Fibroblast of the aortic adventitia (primary cell): ENCODE data around the gene MICAL2. TPM values are rescaled to one million over a fixed set of nuclear protein-coding genes. Genes with fewer than 3 reads are reported as not detected.

Experiments used
- DNase-seq: peaks from one replicate; pipeline ENCODE4 v3.0.0-alpha.2; 2010; ENCODE audit warnings: low read depth
- H3K4me3 ChIP-seq: 2 replicates; pipeline ENCODE4 v1.5.1; 2011; ENCODE audit warnings: low read depth, mild to moderate bottlenecking, control low read depth, low read length, moderate library complexity
- CTCF ChIP-seq: IDR thresholded peaks from 2 replicates; pipeline ENCODE4 v1.5.1; 2011; ENCODE audit warnings: mild to moderate bottlenecking, low read length, control low read depth, inconsistent platforms; ENCODE audit not compliant: insufficient read depth
- total RNA-seq: library from RNA; depleted of rRNA; stranded (reverse); fragments of >200 nt; gene quantifications from 2 replicates; pipeline ENCODE4 v1.2.3, GENCODE V29; 2012; ENCODE audit warnings: low replicate concordance

Gene MICAL2
- total RNA-seq, 1 donor: 146 TPM

GRCh38 chr11:12117200-12117599, 6.8 kb downstream of the MICAL2 start:
- DNase-seq: no peak
- no peak for TF ChIP-seq CTCF
- no peak overlapping the region for H3K4me3 ChIP-seq

- no peak for DNase-seq
- H3K4me3 ChIP-seq: no peak overlapping the region
- TF ChIP-seq CTCF: no peak
Observed at GRCh38 chr11:12117611-12118010, 7.2 kb downstream of the MICAL2 start.

- H3K4me3 ChIP-seq: no peak overlapping the region
- DNase-seq: no peak
- peak; percentile 22 for TF ChIP-seq CTCF
Observed at GRCh38 chr11:12118949-12119348, 8.6 kb downstream of the MICAL2 start.

GRCh38 chr11:12119502-12119901, 9.1 kb downstream of the MICAL2 start:
- no peak for TF ChIP-seq CTCF
- no peak for DNase-seq
- no peak overlapping the region for H3K4me3 ChIP-seq

GRCh38 chr11:12120031-12121008, 9.9 kb downstream of the MICAL2 start:
- no peak for DNase-seq
- no peak for TF ChIP-seq CTCF
- no peak overlapping the region for H3K4me3 ChIP-seq

GRCh38 chr11:12121011-12121410, 10.6 kb downstream of the MICAL2 start:
- TF ChIP-seq CTCF: no peak
- no peak for DNase-seq
- no peak overlapping the region for H3K4me3 ChIP-seq
